GM12878 (cell line): ENCODE data around the gene TAF6. TPM values are rescaled to one million over a fixed set of nuclear protein-coding genes. Genes with fewer than 3 reads are reported as not detected.

ENCODE experiments used
- ATAC-seq: fragments of 200-7000 bp; cut with Tn5 transposase; 3 replicates; pipeline ENCODE4 v1.9.1; 2020; ENCODE audit warnings: mild to moderate bottlenecking, moderate library complexity
- BruUV-seq: library from RNA; stranded (reverse); fragments of 400-500 nt; replicated peaks from 2 replicates; lab custom pipeline; 2021; lab: Mats Ljungman, UMichigan
- CTCF ChIA-PET: fragments of 300-600 bp; sonication (Branson Sonifier 250); formaldehyde crosslinking; extraction: SDS; loops from one replicate; lab custom pipeline; 2021; ENCODE audit warnings: inconsistent platforms; lab: Yijun Ruan, JAX
- POLR2A ChIA-PET: fragments of 350-600 bp; formaldehyde crosslinking; extraction: SDS; loops from one replicate; lab custom pipeline; 2021; ENCODE audit warnings: inconsistent platforms; lab: Charles Lee
- RAD21 ChIA-PET: fragments of 300-600 bp; sonication (Branson Sonifier 250); formaldehyde crosslinking; loops from one replicate; lab custom pipeline; 2023; ENCODE audit warnings: antibody characterized with exemption; ENCODE audit not compliant: unreplicated experiment; lab: Charles Lee
- SMC1A ChIA-PET: fragments of 300-600 bp; sonication (Branson Sonifier 250); formaldehyde crosslinking; loops from one replicate; lab custom pipeline; 2023; ENCODE audit not compliant: unreplicated experiment, uncharacterized antibody; lab: Charles Lee
- DNase-seq: peaks from one replicate; pipeline ENCODE4 v3.0.0-alpha.2; 2011; ENCODE audit warnings: low read depth, low spot score
- FAIRE-seq: peaks from 3 replicates; lab custom pipeline; 2011; peaks lifted over from hg19 to GRCh38; lab: Jason Lieb, UNC
- H2AFZ ChIP-seq: 2 replicates; pipeline ENCODE4 v1.6.0; 2011; ENCODE audit warnings: low read depth, low read length, control low read depth; ENCODE audit not compliant: control insufficient read depth
- H3K27ac ChIP-seq: 2 replicates; pipeline ENCODE4 v1.5.1; 2011; ENCODE audit warnings: control low read depth; ENCODE audit not compliant: control insufficient read depth, insufficient read depth
- H3K27me3 ChIP-seq, 2 experiments: replicated peaks in 1 of 2; 2 replicates each; pipeline versions ENCODE4 v1.6.0 to v1.6.1; 2011; ENCODE audit warnings: low read length in 1 of 2; ENCODE audit not compliant: control insufficient read depth in 2 of 2, insufficient read depth in 2 of 2
- H3K36me3 ChIP-seq, 2 experiments: 2 replicates each; pipeline ENCODE4 v1.5.1; 2011; ENCODE audit warnings: low read length in 1 of 2; ENCODE audit not compliant: control insufficient read depth in 2 of 2, insufficient read depth in 2 of 2
- H3K4me1 ChIP-seq: 2 replicates; pipeline ENCODE4 v1.6.1; 2011; ENCODE audit warnings: mild to moderate bottlenecking, low read length, moderate library complexity, mixed read lengths; ENCODE audit not compliant: control insufficient read depth, insufficient read depth
- H3K4me2 ChIP-seq: 2 replicates; pipeline ENCODE4 v1.6.0; 2011; ENCODE audit warnings: control low read depth; ENCODE audit not compliant: control insufficient read depth, insufficient read depth
- H3K4me3 ChIP-seq: fragments of 200-600 bp; sonication (generic); 2 replicates; pipeline ENCODE4 v1.5.1; 2016
- H3K79me2 ChIP-seq: 2 replicates; pipeline ENCODE4 v1.6.0; 2011; ENCODE audit warnings: low read length; ENCODE audit not compliant: control insufficient read depth, insufficient read depth
- H3K9ac ChIP-seq: 2 replicates; pipeline ENCODE4 v1.8.0; 2011; ENCODE audit warnings: low read length, control low read depth, mixed read lengths; ENCODE audit not compliant: control insufficient read depth, insufficient read depth
- H3K9me3 ChIP-seq: replicated peaks from 3 replicates; pipeline ENCODE4 v1.5.1; 2011; ENCODE audit warnings: mild to moderate bottlenecking, low read length; ENCODE audit not compliant: control insufficient read depth, insufficient read depth
- H4K20me1 ChIP-seq: 2 replicates; pipeline ENCODE4 v1.6.0; 2011; ENCODE audit not compliant: control insufficient read depth, insufficient read depth
- CBFB ChIP-seq: IDR thresholded peaks from 2 replicates; pipeline ENCODE4 v1.6.1; 2016; ENCODE audit warnings: antibody characterized with exemption, low read depth
- CTCF ChIP-seq, 3 experiments: IDR thresholded peaks in 2 of 3; conservative IDR thresholded peaks in 1 of 3; 2 replicates each; pipeline ENCODE4 v1.5.1; 2011; ENCODE audit warnings: low read depth in 3 of 3, low read length in 3 of 3, mild to moderate bottlenecking in 3 of 3, control low read depth in 2 of 3, moderate library complexity in 2 of 3, inconsistent platforms in 1 of 3, mixed read lengths in 1 of 3; ENCODE audit not compliant: control insufficient read depth in 2 of 3, insufficient read depth in 1 of 3; ENCODE audit errors: extremely low read depth in 1 of 3
- EP300 ChIP-seq, 2 experiments: fragments of 150-350 bp in 1 of 2; IDR thresholded peaks; 2 replicates each; pipeline ENCODE4 v1.6.1; 2011 to 2012; ENCODE audit warnings: low read depth in 2 of 2, low read length in 2 of 2, borderline replicate concordance in 1 of 2, improper control_type of control experiment in 1 of 2, inconsistent platforms in 1 of 2; ENCODE audit not compliant: control insufficient read depth in 1 of 2
- IRF3 ChIP-seq: fragments of 450-650 bp; IDR thresholded peaks from 2 replicates; pipeline ENCODE4 v1.6.1; 2014; ENCODE audit warnings: mild to moderate bottlenecking
- IRF5 ChIP-seq: fragments of 450-650 bp; IDR thresholded peaks from 2 replicates; pipeline ENCODE4 v1.6.1; 2017; ENCODE audit warnings: borderline replicate concordance
- KDM1A ChIP-seq: fragments of 200-600 bp; sonication (generic); IDR thresholded peaks from 2 replicates; pipeline ENCODE4 v1.6.1; 2016; ENCODE audit warnings: borderline replicate concordance
- MXI1 ChIP-seq: fragments of 150-350 bp; IDR thresholded peaks from 2 replicates; pipeline ENCODE4 v1.6.1; 2011; ENCODE audit warnings: low read depth, mild to moderate bottlenecking, inconsistent platforms, low read length, improper control_type of control experiment
- POLR2A ChIP-seq: IDR thresholded peaks from 2 replicates; pipeline ENCODE4 v1.6.1; 2011; ENCODE audit warnings: low read depth, mild to moderate bottlenecking, low read length
- RAD51 ChIP-seq: fragments of 450-650 bp; IDR thresholded peaks from 2 replicates; pipeline ENCODE4 v1.6.1; 2016; ENCODE audit warnings: moderate library complexity, mild to moderate bottlenecking, inconsistent platforms
- RB1 ChIP-seq: fragments of 450-650 bp; formaldehyde crosslinking; IDR thresholded peaks from 2 replicates; pipeline ENCODE4 v1.6.1; 2017; ENCODE audit warnings: mild to moderate bottlenecking, borderline replicate concordance
- SMARCA5 ChIP-seq: fragments of 450-650 bp; IDR thresholded peaks from 2 replicates; pipeline ENCODE4 v1.6.1; 2017; ENCODE audit warnings: mild to moderate bottlenecking
- SREBF2 ChIP-seq: IDR thresholded peaks from 2 replicates; pipeline ENCODE4 v1.6.1; 2012; ENCODE audit warnings: mild to moderate bottlenecking, low read length
- USF2 ChIP-seq: IDR thresholded peaks from 2 replicates; pipeline ENCODE4 v1.6.1; 2011; ENCODE audit warnings: low read depth, low read length, improper control_type of control experiment, borderline replicate concordance
- WGBS: methylation state at CpG from one replicate; pipeline ENCODE4 v1.1.6; 2016; ENCODE audit warnings: low lambda C conversion rate; ENCODE audit not compliant: insufficient replicate concordance, insufficient coverage; ENCODE audit errors: missing lambda C conversion rate; 5-methylcytosine and 5-hydroxymethylcytosine counted together
- in situ Hi-C: fragments of 300-500 bp; cut with MboI; formaldehyde crosslinking; loops from 9 replicates; pipeline ENCODE4 v1.14.3; 2018; ENCODE audit warnings: mixed read lengths
- intact Hi-C: fragments of 100-400 bp; cut with micrococcal nuclease; formaldehyde crosslinking; loops from one replicate; pipeline ENCODE4 v1.14.2; 2022; ENCODE audit not compliant: unreplicated experiment
- polyA plus RNA-seq, 11 experiments: library from polyadenylated mRNA; depleted of rRNA in 4 of 11; unstranded in 6 of 11; stranded (reverse) in 5 of 11; fragments of >200 nt; fragmentation: Nextera tagmentation in 4 of 11; fragmentation: Illumina TruSeq in 1 of 11; extraction: Ambion mirVana in 4 of 11; extraction: Trizol in 1 of 11; gene quantifications; 1 replicate in 1 of 11; 2 replicates in 10 of 11; pipeline versions ENCODE4 v1.2.1 to v1.2.3, GENCODE V29; 2011 to 2016; ENCODE audit warnings: inconsistent platforms in 2 of 11, missing spikeins in 2 of 11, low read depth in 1 of 11
- total RNA-seq, 4 experiments: library from RNA; depleted of rRNA in 3 of 4; stranded (reverse); fragments of >200 nt in 3 of 4; fragmentation: Illumina TruSeq in 1 of 4; extraction: Trizol in 1 of 4; gene quantifications; 2 replicates each; pipeline versions ENCODE4 v1.2.1 to v1.2.3, GENCODE V29; 2013 to 2021

TAF6 gene
- total and polyA plus RNA-seq, 10 of the 15 experiments (the other 5 are each of a cell fraction or from before 2014, with no cell fraction given), result 0.27 to 42.6 (median 17.0) TPM

- 80% methylated on average over 13 of the region's 13 CpGs for WGBS
- Histone ChIP-seq H3K4me1 (peaks cover 1% of the 10 kb centered on the region), H3K9me3 (no peaks in the 10 kb centered on the region), H4K20me1 (peaks cover 3% of the 10 kb centered on the region; the same call in 1 of the 2 replicates), H2AFZ (no peak overlapping the region), H3K79me2 (peaks cover 9% of the 10 kb centered on the region), H3K4me2 (no peak overlapping the region)
- no peak for DNase-seq
- ATAC-seq, result no peak
- intact Hi-C loops, result no loop called here
- ChIA-PET CTCF (no interaction called here), RAD21 (no interaction called here)
- no TSS peak for BruUV-seq
- TF ChIP-seq IRF5 (no peak), RB1 (no peak), POLR2A (peak; percentile 26; the same call in 1 of the 2 replicates), EP300 (IDR thresholded peaks at IDR 0.05; ENCODE audit: borderline replicate concordance in 1 of 2, control insufficient read depth in 1 of 2, low read depth in 2 of 2, low read length in 2 of 2) (no peak), RAD51 (no peak)
- TF ChIP-seq, all 136 proteins: peak for 1
- H3K9ac ChIP-seq, result no peak overlapping the region
- ChIA-PET POLR2A (no interaction called here), SMC1A (no interaction called here)
- no peak overlapping the region for H3K4me3 ChIP-seq
- FAIRE-seq, result no peak
- H3K36me3 ChIP-seq, result peaks cover 45 to 56% of the 10 kb centered on the region in 2 experiments
- no peak overlapping the region for H3K27ac ChIP-seq
- in situ Hi-C loops, result no loop called here
- H3K27me3 ChIP-seq, result no peaks in the 10 kb centered on the region
Measured at GRCh38 chr7:100093498-100093897, 25.7 kb downstream of the TAF6 start.

- ChIA-PET CTCF (no interaction called here), RAD21 (no interaction called here), SMC1A (no interaction called here), POLR2A (no interaction called here)
- TF ChIP-seq SMARCA5, result no peak
- TF ChIP-seq CTCF (IDR thresholded peaks at IDR 0.05 in 2 of 3, conservative IDR thresholded peaks at IDR 0.05 in 1 of 3; ENCODE audit: control insufficient read depth in 2 of 3, extremely low read depth in 1 of 3, insufficient read depth in 1 of 3, low read depth in 3 of 3, low read length in 3 of 3), result no peak
- no peak for TF ChIP-seq IRF3
- TF ChIP-seq MXI1, result no peak
- TF ChIP-seq USF2, result no peak
- TF ChIP-seq KDM1A, result no peak
- no peak for TF ChIP-seq SREBF2
- no peak for TF ChIP-seq CBFB
- Histone ChIP-seq H3K79me2 (peaks cover 10% of the 10 kb centered on the region), H4K20me1 (peaks cover 3% of the 10 kb centered on the region; the same call in 1 of the 2 replicates), H3K4me1 (peaks cover 5% of the 10 kb centered on the region), H3K9ac (no peak overlapping the region), H3K36me3 (peaks cover 41 to 53% of the 10 kb centered on the region in 2 experiments), H3K27ac (no peak overlapping the region), H3K4me2 (no peak overlapping the region), H2AFZ (no peak overlapping the region), H3K9me3 (no peaks in the 10 kb centered on the region), H3K4me3 (no peak overlapping the region), H3K27me3 (no peaks in the 10 kb centered on the region)
- FAIRE-seq, result no peak
- 71% methylated on average over 8 of the region's 8 CpGs for WGBS
- no peak for ATAC-seq
- in situ Hi-C loops (no loop called here), intact Hi-C loops (no loop called here)
- TSS peak; percentile 50 for BruUV-seq
- DNase-seq, result no peak
Measured at GRCh38 chr7:100093054-100093453, 26.1 kb downstream of the TAF6 start.
